DMS153 treated with DMSO at 0.1 percent for 48 hours (cell line): ENCODE data around the gene SORL1.
A peak's percentile ranks its signal among the peaks of the same experiment; 100 is the strongest.
"Not testable (repeated sequence)": the region's sequence is repeated elsewhere in the genome, so short reads cannot be mapped to it uniquely, and the experiment has no call there.

Experiments used
- DNase-seq: peaks from one replicate; lab custom pipeline; 2025; ENCODE audit not compliant: unreplicated experiment; lab: John Stamatoyannopoulos, UW

The SORL1 gene

GRCh38 chr11:121561240-121561639, 109.1 kb downstream of the SORL1 start:
- DNase-seq = no peak

GRCh38 chr11:121561716-121562115, 109.6 kb downstream of the SORL1 start:
- DNase-seq = no peak

- DNase-seq = no peak
Observed at GRCh38 chr11:121563003-121563402, 110.9 kb downstream of the SORL1 start.

- peak; percentile 39 for DNase-seq
Observed at GRCh38 chr11:121563900-121564822, 112.0 kb downstream of the SORL1 start.

GRCh38 chr11:121564948-121565684, 113.0 kb downstream of the SORL1 start:
- no peak for DNase-seq

GRCh38 chr11:121566279-121567168, 114.4 kb downstream of the SORL1 start:
- no peak for DNase-seq

GRCh38 chr11:121567995-121568394, 115.9 kb downstream of the SORL1 start:
- no peak for DNase-seq

GRCh38 chr11:121569332-121570299, 117.5 kb downstream of the SORL1 start:
- DNase-seq = not testable (repeated sequence)

GRCh38 chr11:121570453-121570852, 118.3 kb downstream of the SORL1 start:
- DNase-seq = no peak

GRCh38 chr11:121571506-121571905, 119.4 kb downstream of the SORL1 start:
- DNase-seq = no peak

GRCh38 chr11:121572571-121573059, 120.5 kb downstream of the SORL1 start:
- DNase-seq = no peak

GRCh38 chr11:121574801-121575200, 122.7 kb downstream of the SORL1 start:
- DNase-seq = no peak

- DNase-seq = no peak
Observed at GRCh38 chr11:121575250-121575962, 123.3 kb downstream of the SORL1 start.

GRCh38 chr11:121575963-121576290, 123.8 kb downstream of the SORL1 start:
- DNase-seq = no peak

GRCh38 chr11:121576531-121576930, 124.4 kb downstream of the SORL1 start:
- DNase-seq = no peak

GRCh38 chr11:121577106-121577848, 125.2 kb downstream of the SORL1 start:
- DNase-seq = no peak

- DNase-seq = no peak
Observed at GRCh38 chr11:121578251-121578976, 126.3 kb downstream of the SORL1 start.

GRCh38 chr11:121580154-121580553, 128.0 kb downstream of the SORL1 start:
- no peak for DNase-seq
